SK-N-SH (cell line): ENCODE results near the gene CDH11.

ENCODE experiments used
- CHD2 ChIP-seq: fragments of 150-350 bp; IDR thresholded peaks from 2 replicates; pipeline ENCODE4 v1.6.1; 2018; ENCODE audit warnings: low read length; ENCODE audit not compliant: partially characterized antibody
- EP300 ChIP-seq, 2 experiments: IDR thresholded peaks; 2 replicates each; pipeline versions ENCODE4 v1.4.0 to v1.6.1; 2012; ENCODE audit warnings: borderline replicate concordance in 1 of 2, low read depth in 1 of 2, low read length in 1 of 2
- FOSL2 ChIP-seq: IDR thresholded peaks from 2 replicates; pipeline ENCODE4 v1.4.0; 2012; ENCODE audit warnings: low read depth, mild to moderate bottlenecking, moderate library complexity, borderline replicate concordance
- GABPA ChIP-seq: IDR thresholded peaks from 2 replicates; pipeline ENCODE4 v1.4.0; 2012; ENCODE audit warnings: low read depth, mild to moderate bottlenecking
- NFIC ChIP-seq: IDR thresholded peaks from 2 replicates; pipeline ENCODE4 v1.4.0; 2012; ENCODE audit warnings: borderline replicate concordance
- SMC3 ChIP-seq: IDR thresholded peaks from 2 replicates; pipeline ENCODE4 v1.6.1; 2012; ENCODE audit warnings: low read depth, low read length, improper control_type of control experiment
- TF ChIP-seq, protein P1 (sequence below): fragments of 200-600 bp; sonication (generic); IDR thresholded peaks from 2 replicates; pipeline ENCODE4 v1.6.1; 2017; ENCODE audit warnings: antibody characterized with exemption, mild to moderate bottlenecking, moderate library complexity

DNA sequence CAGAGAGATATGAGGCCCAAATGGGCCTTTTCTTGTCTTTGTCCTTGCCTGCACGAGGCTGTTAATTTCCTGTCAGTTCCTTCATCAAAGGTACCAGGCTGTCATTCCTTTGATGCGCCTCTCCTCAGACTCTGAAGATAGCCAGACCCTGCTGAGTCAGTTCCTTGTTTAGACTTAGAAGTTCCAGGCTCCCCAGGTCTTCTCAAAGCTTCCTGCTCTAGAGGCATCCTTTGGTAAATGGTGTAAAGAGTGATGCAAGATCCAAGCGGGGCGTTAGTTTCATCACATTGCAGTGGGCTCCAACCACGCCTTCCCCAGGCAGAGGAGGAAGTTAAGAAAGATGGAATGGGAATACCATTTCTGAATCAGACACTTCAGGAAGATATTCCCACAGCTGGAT is 4.0 kb upstream of the CDH11 start:
- TF ChIP-seq NFIC (no peak), GABPA (no peak), CHD2 (no peak), EP300 (IDR thresholded peaks at IDR 0.05; ENCODE audit: borderline replicate concordance in 1 of 2, low read depth in 1 of 2, low read length in 1 of 2) (no peak), SMC3 (no peak), FOSL2 (no peak)
- TF ChIP-seq, protein P1, sequence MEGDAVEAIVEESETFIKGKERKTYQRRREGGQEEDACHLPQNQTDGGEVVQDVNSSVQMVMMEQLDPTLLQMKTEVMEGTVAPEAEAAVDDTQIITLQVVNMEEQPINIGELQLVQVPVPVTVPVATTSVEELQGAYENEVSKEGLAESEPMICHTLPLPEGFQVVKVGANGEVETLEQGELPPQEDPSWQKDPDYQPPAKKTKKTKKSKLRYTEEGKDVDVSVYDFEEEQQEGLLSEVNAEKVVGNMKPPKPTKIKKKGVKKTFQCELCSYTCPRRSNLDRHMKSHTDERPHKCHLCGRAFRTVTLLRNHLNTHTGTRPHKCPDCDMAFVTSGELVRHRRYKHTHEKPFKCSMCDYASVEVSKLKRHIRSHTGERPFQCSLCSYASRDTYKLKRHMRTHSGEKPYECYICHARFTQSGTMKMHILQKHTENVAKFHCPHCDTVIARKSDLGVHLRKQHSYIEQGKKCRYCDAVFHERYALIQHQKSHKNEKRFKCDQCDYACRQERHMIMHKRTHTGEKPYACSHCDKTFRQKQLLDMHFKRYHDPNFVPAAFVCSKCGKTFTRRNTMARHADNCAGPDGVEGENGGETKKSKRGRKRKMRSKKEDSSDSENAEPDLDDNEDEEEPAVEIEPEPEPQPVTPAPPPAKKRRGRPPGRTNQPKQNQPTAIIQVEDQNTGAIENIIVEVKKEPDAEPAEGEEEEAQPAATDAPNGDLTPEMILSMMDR, result no peak
